ENCODE data around the gene S100A2.
"Not testable (repeated sequence)": the region's sequence is repeated elsewhere in the genome, so short reads cannot be mapped to it uniquely, and the experiment has no call there.

The S100A2 gene

GRCh38 chr1:153527023-153527682, 38.5 kb downstream of the S100A2 start:
- DNase-seq = no peak

DNA sequence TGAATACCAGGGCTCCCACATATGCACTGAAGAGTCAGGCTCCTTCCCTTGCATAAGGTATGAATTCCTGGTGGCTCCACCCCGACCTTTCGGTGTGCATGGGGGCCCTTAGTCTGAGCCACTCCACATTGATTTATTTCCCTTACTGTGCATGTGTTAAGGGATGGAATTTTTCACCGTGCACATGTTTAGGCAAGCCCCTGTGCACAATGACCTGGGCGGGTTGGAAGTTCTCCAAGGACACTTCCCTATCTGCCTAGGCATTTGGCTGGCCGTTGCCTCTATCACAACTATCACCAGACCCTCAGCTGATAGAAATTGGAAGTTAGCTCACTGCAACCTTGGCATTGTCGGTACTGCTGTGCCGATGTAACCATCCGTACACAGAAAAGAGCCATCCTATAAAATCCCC, 39.5 kb downstream of the S100A2 start:
- no peak for DNase-seq

- DNase-seq = no peak
Observed at GRCh38 chr1:153525088-153525728, 40.4 kb downstream of the S100A2 start.

GRCh38 chr1:153522353-153523048, 43.1 kb downstream of the S100A2 start:
- not testable (repeated sequence) for DNase-seq

DNA sequence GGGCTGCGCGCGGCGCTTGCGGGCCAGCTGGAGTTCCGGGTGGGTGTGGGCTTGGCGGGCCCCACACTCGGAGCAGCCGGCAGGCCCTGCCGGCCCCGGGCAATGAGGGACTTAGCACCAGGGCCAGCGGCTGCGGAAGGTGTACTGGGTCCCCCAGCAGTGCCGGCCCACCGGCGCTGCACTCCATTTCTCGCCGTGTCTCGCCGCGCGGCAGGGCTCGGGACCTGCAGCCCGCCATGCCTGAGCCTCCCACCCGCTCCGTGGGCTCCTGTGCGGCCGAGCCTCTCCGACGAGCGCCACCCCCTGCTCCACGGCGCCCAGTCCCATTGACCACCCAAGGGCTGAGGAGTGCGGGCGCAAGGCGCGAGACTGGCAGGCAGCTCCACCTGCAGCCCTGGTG, 43.8 kb downstream of the S100A2 start:
- DNase-seq = not testable (repeated sequence)

GRCh38 chr1:153520818-153521476, 44.7 kb downstream of the S100A2 start:
- DNase-seq = no peak

GRCh38 chr1:153520137-153520691, 45.4 kb downstream of the S100A2 start:
- DNase-seq = not testable (repeated sequence)

- no peak for DNase-seq
Observed at GRCh38 chr1:153519242-153519641, 46.4 kb downstream of the S100A2 start.

DNA sequence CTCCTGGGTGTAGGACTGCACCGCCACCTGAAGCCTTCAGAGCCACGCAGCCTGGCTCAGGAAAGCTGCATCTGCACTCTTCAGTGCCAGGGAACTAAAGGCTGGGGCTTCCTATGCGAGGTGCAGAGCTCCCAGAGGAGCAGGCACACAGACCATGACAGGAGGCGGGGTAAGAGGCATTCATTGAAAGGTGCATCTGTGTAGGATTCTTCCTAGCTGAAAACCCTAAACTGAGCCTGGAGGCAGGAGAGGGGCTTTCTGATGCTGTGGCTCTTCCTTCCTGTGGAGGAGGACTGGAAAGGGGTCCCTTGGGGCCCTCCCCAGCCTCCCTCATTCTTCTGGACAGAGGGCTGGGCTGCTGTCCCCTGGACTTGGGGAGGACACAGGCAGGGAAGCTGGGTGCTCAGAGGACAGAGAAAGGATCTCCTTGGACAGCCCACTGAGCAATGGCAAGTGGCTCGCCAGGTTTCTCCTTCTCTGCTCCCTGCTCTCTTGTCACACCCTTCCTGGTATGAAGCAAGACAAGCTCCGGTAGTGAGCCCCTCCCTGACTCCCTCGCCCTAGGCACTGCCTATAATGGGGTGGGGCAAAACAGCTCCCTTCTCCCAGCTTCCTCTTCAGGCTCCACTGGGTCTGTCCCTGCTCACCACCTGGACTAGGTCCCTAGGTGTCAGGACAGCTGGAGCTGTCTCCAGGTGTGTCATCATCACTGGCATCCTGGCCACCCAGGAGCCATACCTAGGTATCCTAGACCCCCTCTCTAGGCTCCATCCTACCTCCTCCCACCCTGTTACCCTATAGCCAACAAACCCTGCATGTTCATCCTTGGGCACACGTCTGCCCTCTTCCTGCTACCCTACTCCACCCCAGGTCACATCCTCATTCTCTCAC, 49.9 kb downstream of the S100A2 start:
- DNase-seq = no peak

GRCh38 chr1:153513666-153514065, 52.0 kb downstream of the S100A2 start:
- DNase-seq = no peak

DNA sequence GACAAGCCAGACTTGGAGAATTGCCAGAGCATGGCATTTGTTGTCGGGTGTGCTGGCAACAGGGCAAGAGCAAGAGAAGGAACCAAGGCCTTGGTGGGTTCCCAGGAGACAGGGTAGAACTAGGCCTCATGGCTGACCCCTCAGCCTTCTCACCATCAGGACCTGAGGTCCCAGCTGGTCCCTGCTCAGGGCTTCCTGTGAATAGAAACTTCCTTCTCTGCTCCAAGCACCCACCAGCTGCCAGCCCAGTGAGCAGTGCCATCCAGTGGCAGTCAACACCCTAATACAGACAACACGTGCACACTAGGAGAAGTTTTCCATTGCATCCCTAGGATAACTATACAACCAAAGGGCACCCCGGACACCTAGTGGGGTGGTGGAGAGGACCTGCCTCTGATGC, 52.6 kb downstream of the S100A2 start:
- no peak for DNase-seq
